Measurements from ENCODE around the gene TRAPPC3L.
A peak's percentile ranks its signal among the peaks of the same experiment; 100 is the strongest.

The TRAPPC3L gene

GRCh38 chr6:116483616-116484015 lies 61.9 kb downstream of the TRAPPC3L start:
- ATAC-seq (ENCODE audit: low read depth), result no peak
- peaks cover 3% of the 10 kb centered on the region for H3K4me1 Mint-ChIP-seq

GRCh38 chr6:116482780-116483179 lies 62.7 kb downstream of the TRAPPC3L start:
- no peak overlapping the region for H3K27ac Mint-ChIP-seq
- H3K27me3 Mint-ChIP-seq, result no peaks in the 10 kb centered on the region
- H3K4me3 Mint-ChIP-seq, result no peak overlapping the region
- peaks cover 2% of the 10 kb centered on the region for H3K9me3 Mint-ChIP-seq
- ATAC-seq (ENCODE audit: low read depth) (no peak), DNase-seq (ENCODE audit: low spot score in 2 of 2) (no peak)
- H3K4me1 Mint-ChIP-seq, result peaks cover 3% of the 10 kb centered on the region
- no peaks in the 10 kb centered on the region for H3K36me3 Mint-ChIP-seq

More at GRCh38 chr6:116483616-116484015, 61.9 kb downstream of the TRAPPC3L start:
- H3K27ac Mint-ChIP-seq, result no peak overlapping the region
- H3K27me3 Mint-ChIP-seq, result no peaks in the 10 kb centered on the region
- no peaks in the 10 kb centered on the region for H3K9me3 Mint-ChIP-seq
- DNase-seq (ENCODE audit: low spot score in 2 of 2), result no peak
- no peak overlapping the region for H3K4me3 Mint-ChIP-seq
- H3K36me3 Mint-ChIP-seq, result no peaks in the 10 kb centered on the region

- peaks cover 22% of the 10 kb centered on the region for H3K4me1 Mint-ChIP-seq
- H3K27ac Mint-ChIP-seq, result peak overlapping the region; percentile 88
- DNase-seq (ENCODE audit: low spot score in 2 of 2), result peak in 1 of 2 donors; percentile 42
- no peaks in the 10 kb centered on the region for H3K27me3 Mint-ChIP-seq
- peaks cover 5% of the 10 kb centered on the region for H3K9me3 Mint-ChIP-seq
- H3K36me3 Mint-ChIP-seq, result no peaks in the 10 kb centered on the region
- H3K4me3 Mint-ChIP-seq, result peak overlapping the region; percentile 86
- ATAC-seq (ENCODE audit: low read depth), result peak; percentile 98
Measured at GRCh38 chr6:116476002-116476678, 69.3 kb downstream of the TRAPPC3L start.

GRCh38 chr6:116475141-116475540 lies 70.3 kb downstream of the TRAPPC3L start:
- ATAC-seq (ENCODE audit: low read depth) (no peak), DNase-seq (ENCODE audit: low spot score in 2 of 2) (no peak)
- Mint-ChIP-seq H3K9me3 (peaks cover 5% of the 10 kb centered on the region), H3K4me3 (peak overlapping the region; percentile 86), H3K27me3 (no peaks in the 10 kb centered on the region), H3K36me3 (no peaks in the 10 kb centered on the region), H3K27ac (peak overlapping the region; percentile 88), H3K4me1 (peaks cover 22% of the 10 kb centered on the region)

GRCh38 chr6:116472706-116473105 lies 72.8 kb downstream of the TRAPPC3L start:
- ATAC-seq (ENCODE audit: low read depth), result no peak

GRCh38 chr6:116471531-116471930 lies 74.0 kb downstream of the TRAPPC3L start:
- DNase-seq (ENCODE audit: low spot score in 2 of 2), result no peak
- no peaks in the 10 kb centered on the region for H3K27me3 Mint-ChIP-seq
- no peak for ATAC-seq (ENCODE audit: low read depth)
- no peaks in the 10 kb centered on the region for H3K9me3 Mint-ChIP-seq
- no peak overlapping the region for H3K27ac Mint-ChIP-seq
- no peak overlapping the region for H3K4me3 Mint-ChIP-seq
- H3K36me3 Mint-ChIP-seq, result no peaks in the 10 kb centered on the region
- peaks cover 33% of the 10 kb centered on the region for H3K4me1 Mint-ChIP-seq

More at GRCh38 chr6:116472706-116473105, 72.8 kb downstream of the TRAPPC3L start:
- no peak for DNase-seq (ENCODE audit: low spot score in 2 of 2)
- Mint-ChIP-seq H3K36me3 (no peaks in the 10 kb centered on the region), H3K9me3 (peaks cover 4% of the 10 kb centered on the region), H3K4me1 (peaks cover 29% of the 10 kb centered on the region), H3K4me3 (no peak overlapping the region), H3K27me3 (no peaks in the 10 kb centered on the region), H3K27ac (no peak overlapping the region)

- H3K36me3 Mint-ChIP-seq, result no peaks in the 10 kb centered on the region
- no peaks in the 10 kb centered on the region for H3K27me3 Mint-ChIP-seq
- H3K9me3 Mint-ChIP-seq, result no peaks in the 10 kb centered on the region
- DNase-seq (ENCODE audit: low spot score in 2 of 2) (no peak), ATAC-seq (ENCODE audit: low read depth) (no peak)
- H3K4me1 Mint-ChIP-seq, result peaks cover 32% of the 10 kb centered on the region
- no peak overlapping the region for H3K4me3 Mint-ChIP-seq
- peak overlapping the region; percentile 13 for H3K27ac Mint-ChIP-seq
Measured at GRCh38 chr6:116468293-116468692, 77.2 kb downstream of the TRAPPC3L start.

GRCh38 chr6:116467514-116467913 lies 78.0 kb downstream of the TRAPPC3L start:
- H3K9me3 Mint-ChIP-seq, result no peaks in the 10 kb centered on the region
- H3K36me3 Mint-ChIP-seq, result no peaks in the 10 kb centered on the region
- DNase-seq (ENCODE audit: low spot score in 2 of 2) (no peak), ATAC-seq (ENCODE audit: low read depth) (peak; percentile 32)
- peaks cover 36% of the 10 kb centered on the region for H3K4me1 Mint-ChIP-seq
- peak overlapping the region; percentile 94 for H3K27ac Mint-ChIP-seq
- H3K27me3 Mint-ChIP-seq, result no peaks in the 10 kb centered on the region
- no peak overlapping the region for H3K4me3 Mint-ChIP-seq

- H3K9me3 Mint-ChIP-seq, result no peaks in the 10 kb centered on the region
- H3K27ac Mint-ChIP-seq, result peak overlapping the region; percentile 94
- H3K36me3 Mint-ChIP-seq, result no peaks in the 10 kb centered on the region
- ATAC-seq (ENCODE audit: low read depth), result no peak
- no peaks in the 10 kb centered on the region for H3K27me3 Mint-ChIP-seq
- H3K4me1 Mint-ChIP-seq, result peaks cover 36% of the 10 kb centered on the region
- no peak overlapping the region for H3K4me3 Mint-ChIP-seq
- DNase-seq (ENCODE audit: low spot score in 2 of 2), result no peak
Measured at GRCh38 chr6:116467096-116467495, 78.4 kb downstream of the TRAPPC3L start.

GRCh38 chr6:116465246-116465645 lies 80.2 kb downstream of the TRAPPC3L start:
- H3K4me1 Mint-ChIP-seq, result peaks cover 46% of the 10 kb centered on the region
- H3K27ac Mint-ChIP-seq, result peak overlapping the region; percentile 94
- ATAC-seq (ENCODE audit: low read depth) (peak; percentile 76), DNase-seq (ENCODE audit: low spot score in 2 of 2) (peak; percentile 27 to 35)
- H3K4me3 Mint-ChIP-seq, result peak overlapping the region; percentile 21
- H3K27me3 Mint-ChIP-seq, result no peaks in the 10 kb centered on the region
- H3K9me3 Mint-ChIP-seq, result no peaks in the 10 kb centered on the region
- no peaks in the 10 kb centered on the region for H3K36me3 Mint-ChIP-seq

GRCh38 chr6:116463301-116463700 lies 82.2 kb downstream of the TRAPPC3L start:
- ATAC-seq (ENCODE audit: low read depth), result no peak
- Mint-ChIP-seq H3K27ac (peak overlapping the region; percentile 95), H3K36me3 (no peaks in the 10 kb centered on the region), H3K4me1 (peaks cover 42% of the 10 kb centered on the region), H3K9me3 (no peaks in the 10 kb centered on the region), H3K27me3 (no peaks in the 10 kb centered on the region), H3K4me3 (no peak overlapping the region)
- no peak for DNase-seq (ENCODE audit: low spot score in 2 of 2)

- H3K9me3 Mint-ChIP-seq, result no peaks in the 10 kb centered on the region
- H3K4me3 Mint-ChIP-seq, result peak overlapping the region; percentile 83
- peaks cover 36% of the 10 kb centered on the region for H3K4me1 Mint-ChIP-seq
- H3K27ac Mint-ChIP-seq, result peak overlapping the region; percentile 95
- peak; percentile 49 to 64 for DNase-seq (ENCODE audit: low spot score in 2 of 2)
- H3K36me3 Mint-ChIP-seq, result no peaks in the 10 kb centered on the region
- peak; percentile 64 for ATAC-seq (ENCODE audit: low read depth)
- H3K27me3 Mint-ChIP-seq, result no peaks in the 10 kb centered on the region
Measured at GRCh38 chr6:116461932-116462885, 83.3 kb downstream of the TRAPPC3L start.

GRCh38 chr6:116461331-116461931 lies 84.1 kb downstream of the TRAPPC3L start, which contains the start of gene CALHM6:
Gene CALHM6, plus strand, starts transcription at chr6:116461375. Its CDS starts 555 bp downstream, at chr6:116461930.
- Mint-ChIP-seq H3K4me3 (peak within 1 kb of the TSS; percentile 83), H3K27me3 (no peaks in the 10 kb centered on the region), H3K36me3 (no peaks in the 10 kb centered on the region), H3K4me1 (peaks cover 29% of the 10 kb centered on the region), H3K9me3 (no peaks in the 10 kb centered on the region), H3K27ac (peak within 1 kb of the TSS; percentile 95)
- ATAC-seq (ENCODE audit: low read depth), result peak; percentile 6
- no peak for DNase-seq (ENCODE audit: low spot score in 2 of 2)

GRCh38 chr6:116459927-116460326 lies 85.6 kb downstream of the TRAPPC3L start:
- Mint-ChIP-seq H3K36me3 (no peaks in the 10 kb centered on the region), H3K9me3 (no peaks in the 10 kb centered on the region), H3K4me3 (no peak overlapping the region), H3K27ac (no peak overlapping the region), H3K27me3 (no peaks in the 10 kb centered on the region), H3K4me1 (peaks cover 21% of the 10 kb centered on the region)
- ATAC-seq (ENCODE audit: low read depth) (no peak), DNase-seq (ENCODE audit: low spot score in 2 of 2) (no peak)

Measured in memory B cell (primary cell).